Amygdala (tissue), 56 donors: ENCODE results near the gene KRTAP10-2.
"Not testable (repeated sequence)": the region's sequence is repeated elsewhere in the genome, so short reads cannot be mapped to it uniquely, and the experiment has no call there.

Experiments used
- DNase-seq, 56 donors: peaks; one replicate each; lab custom pipeline; 2025; lab: John Stamatoyannopoulos, UW

The KRTAP10-2 gene

DNA sequence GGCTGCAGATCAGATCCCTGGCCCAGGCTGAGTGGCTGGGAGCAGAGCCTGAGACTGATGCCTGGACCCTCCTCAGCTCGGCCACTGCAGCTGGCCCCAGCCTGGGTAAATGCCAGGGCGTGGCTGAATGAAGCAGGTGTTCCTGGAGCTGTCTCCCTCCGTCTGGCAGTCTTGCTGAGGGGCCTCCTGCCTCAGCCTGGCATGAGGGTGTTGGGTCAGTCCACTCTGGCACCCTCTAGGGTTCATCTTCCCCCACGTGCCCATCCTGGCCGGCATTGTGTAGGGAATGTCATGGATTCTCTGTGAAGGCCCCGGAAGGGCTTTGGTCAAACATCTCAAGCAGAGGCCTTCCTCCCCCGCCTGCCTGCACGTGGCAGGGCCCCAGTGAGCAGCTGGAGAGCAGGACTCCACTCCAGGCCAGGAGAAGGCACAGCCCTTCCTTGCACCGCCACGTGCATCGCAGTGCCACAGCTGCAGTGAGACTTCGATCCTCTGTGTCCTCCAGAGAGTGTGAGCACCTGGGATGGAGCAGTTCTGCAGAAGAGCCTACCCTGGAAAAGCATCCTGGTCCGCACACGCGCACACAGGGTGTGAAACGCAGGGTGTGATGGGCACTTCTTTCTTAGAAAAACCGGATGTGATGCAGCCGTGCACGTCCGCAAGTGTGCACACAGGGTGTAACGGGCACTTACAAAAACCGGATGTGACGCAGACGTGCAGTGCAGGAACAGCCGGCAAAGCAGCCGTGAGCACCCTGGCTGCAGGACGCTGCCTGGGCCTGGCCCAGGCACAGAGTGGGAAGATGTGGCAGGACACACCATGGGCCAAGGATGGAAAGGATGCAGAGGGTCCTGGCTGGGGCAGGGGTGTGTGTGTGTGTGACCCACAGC is 17.6 kb upstream of the KRTAP10-2 start:
- DNase-seq, result no peak

DNA sequence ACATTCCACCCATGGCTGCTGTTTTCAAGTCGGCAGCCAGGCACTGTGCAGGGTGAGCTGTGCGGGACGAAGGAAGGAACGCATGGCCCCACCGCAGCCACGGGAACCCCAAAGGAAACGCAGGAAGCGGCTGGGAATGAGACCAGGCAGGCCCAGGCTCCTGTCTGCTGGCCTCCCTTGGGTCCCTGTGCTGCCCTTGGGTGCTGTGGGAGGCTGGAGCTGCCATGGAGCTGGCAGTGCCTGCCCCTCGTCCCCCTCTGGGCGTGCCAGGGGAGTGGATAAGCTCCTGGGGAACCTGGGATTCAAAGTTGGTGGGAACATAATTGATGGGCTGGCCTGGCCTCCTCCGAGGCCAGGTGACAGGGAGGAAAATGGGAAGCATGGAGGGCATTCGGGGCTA is 17.0 kb upstream of the KRTAP10-2 start:
- DNase-seq, result no peak

DNA sequence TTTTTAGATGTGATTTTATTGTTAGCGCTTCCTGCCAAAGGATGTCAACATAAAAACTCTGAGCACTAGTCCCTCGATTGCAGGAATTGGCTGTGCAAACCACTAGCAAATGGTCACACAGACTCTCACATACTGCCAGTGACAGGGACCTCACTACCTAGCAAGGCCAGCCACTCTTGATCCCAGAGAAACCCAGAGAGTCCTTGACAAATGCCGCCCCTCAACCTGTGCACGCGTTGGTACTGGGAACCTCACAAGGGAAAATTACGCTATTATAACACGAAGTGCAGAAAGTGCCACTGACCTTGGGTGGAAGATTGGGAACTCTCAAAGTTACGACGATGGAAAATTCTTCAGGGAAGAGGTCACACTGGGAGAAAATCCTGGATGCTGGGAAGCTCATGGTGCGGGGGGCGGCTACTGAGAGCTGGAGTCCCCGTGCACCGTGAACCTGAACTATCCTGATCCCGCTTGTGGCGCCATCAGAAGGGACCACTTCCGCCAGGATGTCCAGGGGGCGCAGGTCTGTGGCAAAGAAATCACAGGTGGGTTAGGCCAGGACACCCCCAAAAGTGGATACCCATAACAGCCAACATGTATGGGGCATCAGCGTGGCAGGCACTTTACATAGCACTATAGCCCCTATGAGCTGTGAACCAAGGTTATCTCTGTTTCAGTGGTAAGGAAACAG is 16.3 kb upstream of the KRTAP10-2 start:
- DNase-seq, result no peak

DNA sequence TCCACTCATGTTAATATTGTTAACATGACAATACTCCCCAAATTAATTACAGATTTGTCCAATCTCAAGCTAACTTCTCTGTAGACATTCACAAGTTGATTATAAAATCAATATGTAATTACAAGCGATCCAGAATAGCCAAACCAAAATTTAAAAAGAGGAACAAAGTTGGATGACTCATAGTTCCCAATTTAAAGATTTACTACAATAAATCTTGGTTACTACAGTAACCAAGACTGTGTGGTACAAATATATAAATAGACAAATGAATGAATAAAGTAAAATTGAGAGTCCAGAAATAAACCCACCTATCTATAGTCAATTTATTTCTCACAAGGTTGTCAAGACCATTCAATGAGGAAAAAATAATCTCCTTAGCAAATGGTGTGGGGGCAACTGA is 15.1 kb upstream of the KRTAP10-2 start:
- no peak for DNase-seq

- DNase-seq, result no peak
Measured at GRCh38 chr21:44564886-44565598, 13.7 kb upstream of the KRTAP10-2 start.

- DNase-seq, result no peak
Measured at GRCh38 chr21:44564099-44564498, 12.8 kb upstream of the KRTAP10-2 start.

DNA sequence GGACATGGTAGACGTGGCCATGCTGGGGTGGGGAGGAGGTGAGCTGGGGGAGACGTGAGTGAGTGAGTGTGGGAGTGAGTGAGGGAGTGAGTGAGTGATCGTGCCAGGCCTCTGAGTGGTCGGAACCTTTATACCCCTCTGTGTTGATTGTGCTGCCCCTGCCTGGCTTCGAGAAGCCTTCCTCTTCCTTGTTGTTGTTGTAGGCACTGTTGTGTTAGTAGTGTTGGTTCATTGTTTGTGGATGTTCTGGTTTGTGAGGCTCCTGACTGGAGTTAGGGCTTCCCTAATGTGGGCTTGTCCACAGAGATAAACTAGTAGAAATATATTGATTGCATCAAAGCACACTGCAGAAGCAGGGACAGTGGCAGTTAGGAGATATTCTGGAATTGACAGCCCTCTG is 7.4 kb upstream of the KRTAP10-2 start, which contains the start of gene KRTAP10-3:
KRTAP10-3 (minus strand) TSS at position 101 of the 400 bp plus-strand sequence; CDS start at position 21, 80 bp downstream.
- no peak for DNase-seq

DNA sequence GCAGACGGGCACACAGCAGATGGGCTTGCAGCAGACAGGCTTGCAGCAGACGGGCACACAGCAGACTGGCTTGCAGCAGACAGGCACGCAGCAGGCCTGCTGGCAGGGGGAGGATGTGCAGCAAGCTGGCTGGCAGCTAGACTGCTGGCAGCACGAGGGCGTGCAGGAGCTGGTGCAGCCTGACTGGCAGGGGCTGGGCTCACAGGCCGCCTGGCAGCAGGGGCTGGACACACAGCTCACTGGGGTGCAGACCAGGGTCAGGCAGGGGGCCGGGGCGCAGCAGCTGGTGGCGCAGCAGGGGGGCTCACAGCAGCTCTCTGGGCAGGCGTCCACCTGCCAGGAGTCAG is 7.0 kb upstream of the KRTAP10-2 start:
- DNase-seq, result not testable (repeated sequence)

DNA sequence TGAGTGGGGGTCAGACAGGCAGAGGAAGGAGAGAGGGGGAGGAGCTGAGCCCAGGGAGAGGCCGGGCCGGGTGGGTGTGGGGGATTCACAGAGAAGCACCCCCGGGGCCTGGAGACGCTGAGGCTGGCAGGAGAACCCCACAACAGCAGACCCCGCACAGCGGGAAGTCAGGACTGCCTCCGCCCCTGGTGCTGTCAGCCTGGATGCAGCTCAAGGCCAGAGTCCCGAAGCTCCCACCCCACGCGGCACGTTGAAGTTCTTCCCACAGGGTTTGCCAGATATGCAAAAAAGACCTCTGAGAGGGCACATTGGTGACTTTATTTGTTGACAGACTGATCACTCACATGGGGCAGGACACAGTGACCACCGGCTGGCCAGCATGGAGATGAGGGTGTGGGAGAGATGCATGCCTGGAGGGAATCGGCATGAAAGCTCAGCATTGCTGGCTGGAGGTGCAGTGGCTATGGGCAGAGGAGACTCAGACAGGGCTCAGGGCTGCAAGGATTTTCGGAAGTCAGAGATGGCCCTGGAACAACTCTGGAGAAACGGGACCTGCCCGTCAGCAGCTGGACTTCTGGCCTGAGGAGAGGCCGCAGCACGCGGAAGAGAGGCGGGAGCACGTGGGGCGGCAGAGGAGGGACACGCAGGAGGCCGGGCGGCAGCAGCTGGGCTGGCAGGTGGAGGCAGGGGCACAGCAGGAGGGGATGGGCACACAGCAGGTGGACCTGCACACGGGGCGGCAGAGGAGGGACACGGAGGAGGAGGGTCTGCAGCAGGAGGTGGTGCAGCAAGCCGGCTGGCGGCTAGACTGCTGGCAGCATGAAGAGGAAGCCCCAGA is 6.4 kb upstream of the KRTAP10-2 start:
- DNase-seq, result no peak

DNA sequence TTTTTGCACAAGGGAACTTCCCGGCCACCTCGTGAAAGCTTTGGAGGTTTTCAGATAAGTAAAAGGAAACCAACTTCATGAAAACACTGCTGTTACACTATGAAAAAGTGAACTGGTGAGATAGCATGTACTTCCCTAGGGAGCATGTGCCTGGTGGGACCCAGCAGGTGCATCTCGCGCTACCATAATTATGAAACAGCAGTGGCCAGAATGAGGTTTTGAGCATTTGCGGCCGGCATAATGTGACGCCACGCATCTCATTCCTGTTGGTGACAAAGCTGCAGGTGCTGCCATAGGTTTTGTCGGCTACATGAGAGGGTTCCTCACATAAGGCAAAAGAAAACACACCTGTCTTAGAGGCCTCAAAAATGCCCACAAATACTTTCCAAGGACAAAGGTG is 5.6 kb upstream of the KRTAP10-2 start:
- DNase-seq, result no peak

DNA sequence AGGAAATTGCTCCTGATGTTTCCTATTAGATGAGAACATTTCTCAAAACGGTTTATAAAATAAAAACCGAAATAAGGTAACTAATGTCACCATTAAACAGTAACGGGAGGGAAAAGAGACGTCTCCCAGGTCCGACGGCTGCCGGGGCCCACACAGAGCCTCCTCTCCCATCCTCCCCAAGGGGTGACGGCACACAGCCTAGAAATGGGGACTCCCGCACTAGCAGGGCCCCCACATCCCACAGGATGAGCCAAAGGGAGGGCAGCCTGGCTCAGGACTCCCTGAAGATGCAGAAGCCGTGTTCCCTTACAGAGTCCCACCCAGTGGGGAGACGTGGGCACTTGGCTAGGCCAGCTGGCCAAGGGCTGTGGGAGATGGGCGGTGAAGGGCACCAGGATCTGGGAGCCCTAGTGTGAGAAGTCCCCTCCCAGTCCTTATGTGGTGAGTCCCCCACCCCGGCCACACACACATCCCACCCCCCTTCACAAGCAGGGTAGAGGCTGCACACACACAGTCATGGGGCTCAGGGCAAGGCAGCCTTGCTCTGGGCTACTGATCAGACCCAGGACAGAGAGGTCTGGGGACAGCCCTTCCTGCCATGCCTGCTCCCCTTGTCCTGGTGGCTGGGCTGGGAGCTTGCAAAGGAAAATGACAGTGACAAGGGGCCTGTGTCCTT is 4.0 kb upstream of the KRTAP10-2 start:
- DNase-seq, result no peak

GRCh38 chr21:44552681-44553080 is 1.4 kb upstream of the KRTAP10-2 start:
- DNase-seq, result no peak

DNA sequence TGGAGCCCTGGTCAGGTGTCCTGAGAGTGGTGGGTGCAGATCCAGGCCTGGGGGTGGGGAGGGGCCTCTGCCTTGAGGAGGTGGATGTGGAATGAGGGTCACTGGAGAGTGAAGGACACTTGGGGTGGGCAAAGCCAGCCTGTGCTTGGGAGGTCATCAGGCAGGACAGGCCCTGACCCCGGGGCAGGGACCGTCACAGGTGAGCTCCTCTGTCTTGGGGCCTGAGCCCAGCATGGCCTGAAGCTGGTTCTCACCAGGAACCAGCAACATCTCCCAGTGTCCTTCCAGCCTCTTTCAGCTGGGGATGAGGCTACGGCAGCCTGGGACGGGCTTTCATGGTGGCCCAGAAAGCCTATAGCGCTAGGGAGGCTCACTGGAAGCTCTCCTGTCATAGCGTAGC is 831 bp upstream of the KRTAP10-2 start:
- DNase-seq, result no peak

- DNase-seq, result no peak
Measured at GRCh38 chr21:44550807-44551206, 498 bp downstream of the KRTAP10-2 start.

- not testable (repeated sequence) for DNase-seq
Measured at GRCh38 chr21:44550285-44550684, 1.0 kb downstream of the KRTAP10-2 start.

DNA sequence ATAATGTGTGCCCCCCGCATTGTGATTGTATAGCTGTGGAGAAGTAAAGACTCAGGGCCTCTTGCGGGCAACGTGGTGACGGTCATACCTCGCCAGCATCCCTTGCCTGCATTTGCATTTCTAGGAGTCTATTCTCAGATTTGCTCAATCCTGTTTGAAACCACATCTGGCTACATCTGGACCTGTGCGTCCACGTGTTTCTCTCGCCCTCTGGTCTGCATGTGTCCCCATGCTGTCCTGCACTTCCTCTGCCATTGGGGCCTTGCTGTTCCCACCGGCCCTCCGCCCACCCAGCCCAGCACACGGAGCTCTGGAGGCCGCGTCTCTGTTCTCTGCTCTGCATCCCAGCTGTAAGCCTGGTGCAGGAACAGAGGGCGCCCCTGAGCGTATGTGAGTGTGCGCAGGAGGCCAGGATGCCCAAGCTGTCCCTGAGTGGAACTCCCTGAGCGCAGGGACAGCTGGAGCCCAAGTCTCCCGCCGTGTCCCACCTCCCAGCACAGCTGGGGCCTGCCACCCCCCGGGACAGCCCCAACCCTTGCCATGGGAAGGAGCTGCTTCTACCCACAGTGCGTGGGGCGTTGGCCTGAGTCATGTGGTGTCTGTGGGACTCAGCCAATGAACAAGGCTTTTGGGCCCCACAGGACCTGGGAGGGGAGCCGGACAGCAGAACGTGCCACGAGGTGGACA is 1.6 kb downstream of the KRTAP10-2 start:
- DNase-seq, result no peak

DNA sequence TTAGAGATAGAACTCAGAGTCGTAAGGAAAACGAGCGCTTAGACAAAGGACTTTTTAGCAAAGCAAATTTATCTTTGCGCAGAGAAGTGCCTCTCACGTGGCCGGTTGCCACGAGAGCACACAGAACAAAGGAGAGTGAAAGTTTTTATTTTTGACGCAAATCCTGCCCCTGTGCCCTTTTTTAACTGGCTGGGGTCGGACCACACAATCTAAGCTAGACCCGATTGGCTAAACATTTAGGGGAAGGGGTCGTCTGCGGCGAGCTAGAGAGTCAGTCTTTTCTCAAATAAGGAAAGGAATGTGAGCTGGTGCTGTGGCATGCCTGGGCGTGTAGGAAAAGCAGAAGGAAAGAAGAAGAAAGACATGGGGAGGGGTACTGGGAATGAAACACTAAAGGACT is 2.4 kb downstream of the KRTAP10-2 start:
- no peak for DNase-seq

- DNase-seq, result no peak
Measured at GRCh38 chr21:44548381-44548780, 2.9 kb downstream of the KRTAP10-2 start.

DNA sequence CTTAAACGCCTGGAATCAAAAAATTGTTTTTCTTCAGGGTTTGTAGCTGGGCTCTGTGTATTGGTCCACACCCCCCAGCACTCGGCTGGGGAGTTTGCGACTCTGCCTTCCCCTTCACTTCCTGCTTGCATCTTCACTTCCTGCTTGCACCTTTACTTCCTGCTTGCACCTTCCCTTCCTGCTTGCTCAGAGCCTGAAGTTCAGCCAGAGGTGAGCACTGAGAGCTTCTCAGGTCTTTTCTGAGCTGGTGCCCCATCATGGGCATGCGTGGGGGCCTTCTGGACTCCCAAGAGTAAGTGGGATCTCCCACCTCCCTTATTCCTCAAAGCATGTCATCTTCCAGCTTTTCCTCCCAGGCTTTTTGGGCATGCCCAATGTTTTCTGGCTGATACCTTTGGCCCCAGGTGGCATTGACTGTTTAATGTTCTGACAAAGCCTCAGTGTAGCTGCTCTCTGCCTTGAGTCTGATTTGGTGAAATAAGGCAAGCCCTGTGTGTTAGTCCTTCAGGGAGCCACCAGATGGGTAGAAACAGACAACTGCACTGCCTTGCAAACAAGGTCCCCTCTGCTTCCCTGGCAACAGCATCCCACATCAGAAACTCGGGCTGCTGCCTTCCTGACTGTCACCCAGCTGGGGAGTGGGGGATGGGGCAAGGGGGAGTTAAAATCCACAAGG is 3.5 kb downstream of the KRTAP10-2 start:
- DNase-seq, result no peak
